GM12891 (cell line): Measurements from ENCODE around the gene LYSMD4.

Experiments
- PAX5 ChIP-seq: IDR thresholded peaks from 2 replicates; pipeline ENCODE4 v1.6.1; 2011; ENCODE audit warnings: low read length, moderate library complexity, mild to moderate bottlenecking; ENCODE audit not compliant: insufficient read depth, severe bottlenecking
- POLR2A ChIP-seq: IDR thresholded peaks from 2 replicates; pipeline ENCODE4 v1.6.1; 2011; ENCODE audit warnings: low read depth, low read length, control low read depth
- POLR2AphosphoS5 ChIP-seq: IDR thresholded peaks from 2 replicates; pipeline ENCODE4 v1.6.1; 2011; ENCODE audit warnings: low read depth, low read length, control low read depth
- POU2F2 ChIP-seq: IDR thresholded peaks from 2 replicates; pipeline ENCODE4 v1.6.1; 2011; ENCODE audit warnings: low read depth, mild to moderate bottlenecking, control low read depth, low read length, moderate library complexity
- SPI1 ChIP-seq: IDR thresholded peaks from 2 replicates; pipeline ENCODE4 v1.6.1; 2011; ENCODE audit warnings: low read depth, low read length, control low read depth
- TAF1 ChIP-seq: IDR thresholded peaks from 2 replicates; pipeline ENCODE4 v1.6.1; 2011; ENCODE audit warnings: low read depth, low read length, control low read depth

- TF ChIP-seq POLR2A: no peak
- TF ChIP-seq POU2F2: no peak
- no peak for TF ChIP-seq POLR2AphosphoS5
- TF ChIP-seq TAF1: no peak
- no peak for TF ChIP-seq SPI1
- TF ChIP-seq PAX5: no peak
Measured at GRCh38 chr15:99762288-99762687, 29.1 kb upstream of the LYSMD4 start.
